ENCODE data around the gene CACNA2D2.

DNA sequence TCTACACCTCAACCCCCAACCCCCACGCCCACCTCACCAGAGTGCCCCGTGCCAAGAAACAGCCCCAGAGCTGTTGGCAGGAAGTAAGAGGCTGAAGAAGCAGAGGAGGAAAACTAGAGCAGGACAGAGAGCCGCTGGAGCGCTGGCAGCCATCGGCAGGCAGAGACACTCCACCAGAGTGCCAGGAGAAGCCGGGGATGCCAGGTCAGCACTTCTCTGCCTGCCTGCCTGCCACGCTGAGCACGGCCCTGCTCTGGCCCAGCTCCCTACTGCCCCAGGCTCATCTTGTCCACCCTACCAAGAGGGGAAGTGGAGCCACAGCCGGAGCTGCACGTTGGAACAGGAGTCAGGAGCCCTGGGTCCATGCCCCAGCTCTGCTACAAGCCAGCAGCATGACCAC lies 29.7 kb downstream of the CACNA2D2 start:
- TF ChIP-seq CTCF (conservative IDR thresholded peaks at IDR 0.05) (no peak), EZH2 (IDR thresholded peaks at IDR 0.05; ENCODE audit: low read depth) (no peak)

All from PC-9 (cell line).